ENCODE data around the gene SIAH1. TPM values are rescaled to one million over a fixed set of nuclear protein-coding genes. Genes with fewer than 3 reads are reported as not detected.
"Not testable (repeated sequence)": the region's sequence is repeated elsewhere in the genome, so short reads cannot be mapped to it uniquely, and the experiment has no call there.

The SIAH1 gene
- total and polyA plus RNA-seq, 10 of the 15 experiments (the other 5 are each of a cell fraction or from before 2014, with no cell fraction given): 5.1 to 21.1 (median 13.9) TPM

- in situ Hi-C loops (cut with MboI); H3K36me3 ChIP-seq (ENCODE audit: control insufficient read depth in 2 of 2, insufficient read depth in 2 of 2, low read length in 1 of 2); DNase-seq (ENCODE audit: low read depth, low spot score); POLR2A ChIA-PET; H3K4me1 ChIP-seq (ENCODE audit: control insufficient read depth, insufficient read depth, low read length); H3K9me3 ChIP-seq (replicated peaks; ENCODE audit: control insufficient read depth, insufficient read depth, low read length); H3K4me3 ChIP-seq; BruUV-seq (replicated peaks); ATAC-seq; SMC1A ChIA-PET (ENCODE audit: uncharacterized antibody, unreplicated experiment); H3K27me3 ChIP-seq (replicated peaks in 1 of 2; ENCODE audit: control insufficient read depth in 2 of 2, insufficient read depth in 2 of 2, low read length in 1 of 2); H3K79me2 ChIP-seq (ENCODE audit: control insufficient read depth, insufficient read depth, low read length); H3K4me2 ChIP-seq (ENCODE audit: control insufficient read depth, insufficient read depth); H3K9ac ChIP-seq (ENCODE audit: control insufficient read depth, insufficient read depth, low read length); FAIRE-seq; intact Hi-C loops (cut with micrococcal nuclease; ENCODE audit: unreplicated experiment); H3K27ac ChIP-seq (ENCODE audit: control insufficient read depth, insufficient read depth); RAD21 ChIA-PET (ENCODE audit: unreplicated experiment); CTCF ChIA-PET; H2AFZ ChIP-seq (ENCODE audit: control insufficient read depth, low read depth, low read length); H4K20me1 ChIP-seq (ENCODE audit: control insufficient read depth, insufficient read depth): not testable (repeated sequence)
- WGBS (ENCODE audit: insufficient coverage, insufficient replicate concordance, low lambda C conversion rate, missing lambda C conversion rate): 95% methylated on average over 18 of the region's 29 CpGs
These were observed 31.4 kb upstream of the SIAH1 start for GRCh38 chr16:48416617-48417016.

GRCh38 chr16:48413272-48413671 lies 28.1 kb upstream of the SIAH1 start:
- 42% methylated on average over 2 of the region's 2 CpGs for WGBS (ENCODE audit: insufficient coverage, insufficient replicate concordance, low lambda C conversion rate, missing lambda C conversion rate)
- no peak for FAIRE-seq
- intact Hi-C loops (cut with micrococcal nuclease; ENCODE audit: unreplicated experiment): no loop called here

More at GRCh38 chr16:48413272-48413671, 28.1 kb upstream of the SIAH1 start:
- ChIA-PET SMC1A (ENCODE audit: uncharacterized antibody, unreplicated experiment) (no interaction called here), POLR2A (no interaction called here), CTCF (no interaction called here), RAD21 (ENCODE audit: unreplicated experiment) (no interaction called here)
- no peak overlapping the region for H3K27ac ChIP-seq (ENCODE audit: control insufficient read depth, insufficient read depth)
- no peak for TF ChIP-seq PAX5 (IDR thresholded peaks at IDR 0.05; ENCODE audit: borderline replicate concordance, low read depth, low read length)
- TF ChIP-seq NR2C1 (IDR thresholded peaks at IDR 0.05): no peak
- TF ChIP-seq ZSCAN29 (IDR thresholded peaks at IDR 0.05): no peak
- BruUV-seq (replicated peaks): no TSS peak
- in situ Hi-C loops (cut with MboI): no loop called here
- H3K9me3 ChIP-seq (replicated peaks; ENCODE audit: control insufficient read depth, insufficient read depth, low read length): no peaks in the 10 kb centered on the region
- no peak overlapping the region for H3K9ac ChIP-seq (ENCODE audit: control insufficient read depth, insufficient read depth, low read length)
- H3K4me3 ChIP-seq: no peak overlapping the region
- no peaks in the 10 kb centered on the region for H3K36me3 ChIP-seq (ENCODE audit: control insufficient read depth in 2 of 2, insufficient read depth in 2 of 2, low read length in 1 of 2)
- no peaks in the 10 kb centered on the region for H3K4me1 ChIP-seq (ENCODE audit: control insufficient read depth, insufficient read depth, low read length)
- DNase-seq (ENCODE audit: low read depth, low spot score): no peak
- no peak overlapping the region for H2AFZ ChIP-seq (ENCODE audit: control insufficient read depth, low read depth, low read length)
- no peaks in the 10 kb centered on the region for H3K79me2 ChIP-seq (ENCODE audit: control insufficient read depth, insufficient read depth, low read length)
- no peak for ATAC-seq
- H4K20me1 ChIP-seq (ENCODE audit: control insufficient read depth, insufficient read depth): no peaks in the 10 kb centered on the region
- H3K4me2 ChIP-seq (ENCODE audit: control insufficient read depth, insufficient read depth): no peak overlapping the region
- H3K27me3 ChIP-seq (replicated peaks in 1 of 2; ENCODE audit: control insufficient read depth in 2 of 2, insufficient read depth in 2 of 2, low read length in 1 of 2): no peaks in the 10 kb centered on the region

Measured in GM12878 (cell line).